GM12891 (cell line): ENCODE measurements around the gene PARP16.
"Not testable (repeated sequence)": the region's sequence is repeated elsewhere in the genome, so short reads cannot be mapped to it uniquely, and the experiment has no call there.

ENCODE experiments used
- POLR2A ChIP-seq: IDR thresholded peaks from 2 replicates; pipeline ENCODE4 v1.6.1; 2011; ENCODE audit warnings: low read depth, low read length, control low read depth
- POLR2AphosphoS5 ChIP-seq: IDR thresholded peaks from 2 replicates; pipeline ENCODE4 v1.6.1; 2011; ENCODE audit warnings: low read depth, low read length, control low read depth
- TAF1 ChIP-seq: IDR thresholded peaks from 2 replicates; pipeline ENCODE4 v1.6.1; 2011; ENCODE audit warnings: low read depth, low read length, control low read depth

- not testable (repeated sequence) for TF ChIP-seq TAF1, POLR2A, POLR2AphosphoS5
Observed at GRCh38 chr15:65226901-65227300, 59.8 kb downstream of the PARP16 start.
